ENCODE data around the gene CATSPER4.

GRCh38 chr1:26169198-26169554, 21.2 kb upstream of the CATSPER4 start:
- TF ChIP-seq, protein P1, sequence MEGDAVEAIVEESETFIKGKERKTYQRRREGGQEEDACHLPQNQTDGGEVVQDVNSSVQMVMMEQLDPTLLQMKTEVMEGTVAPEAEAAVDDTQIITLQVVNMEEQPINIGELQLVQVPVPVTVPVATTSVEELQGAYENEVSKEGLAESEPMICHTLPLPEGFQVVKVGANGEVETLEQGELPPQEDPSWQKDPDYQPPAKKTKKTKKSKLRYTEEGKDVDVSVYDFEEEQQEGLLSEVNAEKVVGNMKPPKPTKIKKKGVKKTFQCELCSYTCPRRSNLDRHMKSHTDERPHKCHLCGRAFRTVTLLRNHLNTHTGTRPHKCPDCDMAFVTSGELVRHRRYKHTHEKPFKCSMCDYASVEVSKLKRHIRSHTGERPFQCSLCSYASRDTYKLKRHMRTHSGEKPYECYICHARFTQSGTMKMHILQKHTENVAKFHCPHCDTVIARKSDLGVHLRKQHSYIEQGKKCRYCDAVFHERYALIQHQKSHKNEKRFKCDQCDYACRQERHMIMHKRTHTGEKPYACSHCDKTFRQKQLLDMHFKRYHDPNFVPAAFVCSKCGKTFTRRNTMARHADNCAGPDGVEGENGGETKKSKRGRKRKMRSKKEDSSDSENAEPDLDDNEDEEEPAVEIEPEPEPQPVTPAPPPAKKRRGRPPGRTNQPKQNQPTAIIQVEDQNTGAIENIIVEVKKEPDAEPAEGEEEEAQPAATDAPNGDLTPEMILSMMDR (IDR thresholded peaks at IDR 0.05) = no peak
- TF ChIP-seq POLR2A (IDR thresholded peaks at IDR 0.05) (no peak), POLR2AphosphoS5 (IDR thresholded peaks at IDR 0.05) (no peak)

All from transverse colon (tissue), 4 donors.